Trophoblast cell (in vitro differentiated cells and primary cell): ENCODE data around the gene DIP2B.

Source experiments
- DNase-seq, 2 donors: peaks; one replicate each; pipeline ENCODE4 v3.0.0-alpha.2; 2016
- H2AFZ ChIP-seq: 2 replicates; pipeline ENCODE4 v1.6.1; 2013; ENCODE audit warnings: low read length, moderate library complexity, mild to moderate bottlenecking; ENCODE audit not compliant: insufficient read depth, poor library complexity
- H2AK5ac ChIP-seq: 2 replicates; pipeline ENCODE4 v1.6.1; 2013; ENCODE audit warnings: mild to moderate bottlenecking, low read length
- H2BK120ac ChIP-seq: 2 replicates; pipeline ENCODE4 v1.6.1; 2013; ENCODE audit warnings: low read length, mild to moderate bottlenecking, moderate library complexity; ENCODE audit not compliant: insufficient read depth, poor library complexity
- H2BK12ac ChIP-seq: 2 replicates; pipeline ENCODE4 v1.6.1; 2013; ENCODE audit warnings: mild to moderate bottlenecking, low read length, moderate library complexity
- H2BK5ac ChIP-seq: 2 replicates; pipeline ENCODE4 v1.6.1; 2013; ENCODE audit warnings: low read length, low read depth, moderate library complexity, mild to moderate bottlenecking; ENCODE audit not compliant: poor library complexity
- H3K14ac ChIP-seq: 2 replicates; pipeline ENCODE4 v1.6.1; 2013; ENCODE audit warnings: mild to moderate bottlenecking, low read length
- H3K18ac ChIP-seq: 2 replicates; pipeline ENCODE4 v1.6.1; 2013; ENCODE audit warnings: mild to moderate bottlenecking, low read length
- H3K23ac ChIP-seq: 2 replicates; pipeline ENCODE4 v1.6.1; 2013; ENCODE audit warnings: low read length
- H3K27ac ChIP-seq: 2 replicates; pipeline ENCODE4 v1.5.1; 2013; ENCODE audit warnings: low read depth, mild to moderate bottlenecking, inconsistent platforms, low read length, moderate library complexity
- H3K27me3 ChIP-seq: 2 replicates; pipeline ENCODE4 v1.6.1; 2013; ENCODE audit warnings: inconsistent platforms, mild to moderate bottlenecking, low read length, moderate library complexity; ENCODE audit not compliant: insufficient read depth
- H3K36me3 ChIP-seq, 2 experiments: 1 replicate in 1 of 2; 2 replicates in 1 of 2; pipeline ENCODE4 v1.6.1; 2013; ENCODE audit warnings: low read length in 2 of 2, mild to moderate bottlenecking in 2 of 2, moderate library complexity in 1 of 2; ENCODE audit not compliant: insufficient read depth in 2 of 2, control insufficient read depth in 1 of 2
- H3K4ac ChIP-seq: 2 replicates; pipeline ENCODE4 v1.6.1; 2013; ENCODE audit warnings: low read depth, mild to moderate bottlenecking, low read length, moderate library complexity
- H3K4me1 ChIP-seq, 2 experiments: 1 replicate in 1 of 2; 2 replicates in 1 of 2; pipeline ENCODE4 v1.6.1; 2013; ENCODE audit warnings: low read length in 2 of 2, mild to moderate bottlenecking in 2 of 2, moderate library complexity in 1 of 2; ENCODE audit not compliant: insufficient read depth in 2 of 2, control insufficient read depth in 1 of 2
- H3K4me2 ChIP-seq: 2 replicates; pipeline ENCODE4 v1.6.1; 2013; ENCODE audit warnings: inconsistent platforms, mild to moderate bottlenecking, low read length, moderate library complexity
- H3K4me3 ChIP-seq: 2 replicates; pipeline ENCODE4 v1.5.1; 2013; ENCODE audit warnings: mild to moderate bottlenecking, low read depth, low read length, inconsistent platforms
- H3K79me1 ChIP-seq: one replicate; pipeline ENCODE4 v1.6.1; 2013; ENCODE audit warnings: low read length
- H3K79me2 ChIP-seq: 2 replicates; pipeline ENCODE4 v1.6.1; 2013; ENCODE audit warnings: low read length, mild to moderate bottlenecking; ENCODE audit not compliant: control insufficient read depth, insufficient read depth, poor library complexity
- H3K9ac ChIP-seq: 2 replicates; pipeline ENCODE4 v1.6.1; 2013; ENCODE audit warnings: mild to moderate bottlenecking, low read length
- H3K9me3 ChIP-seq: 2 replicates; pipeline ENCODE4 v1.6.1; 2013; ENCODE audit warnings: low read depth, mild to moderate bottlenecking, control low read depth, inconsistent platforms, low read length; ENCODE audit not compliant: insufficient read depth
- H4K12ac ChIP-seq: 2 replicates; pipeline ENCODE4 v1.6.1; 2013; ENCODE audit warnings: low read depth, mild to moderate bottlenecking, low read length, moderate library complexity
- H4K8ac ChIP-seq: 2 replicates; pipeline ENCODE4 v1.6.1; 2013; ENCODE audit warnings: low read depth, mild to moderate bottlenecking, low read length, moderate library complexity
- H4K91ac ChIP-seq: one replicate; pipeline ENCODE4 v1.6.1; 2013; ENCODE audit warnings: low read depth, mild to moderate bottlenecking, low read length, moderate library complexity
- WGBS: extraction: QIAGEN DNeasy Blood & Tissue Kit; methylation state at CpG from one replicate; pipeline ENCODE4 v1.1.7; 2013; ENCODE audit warnings: missing lambda C conversion rate; ENCODE audit not compliant: insufficient read length, insufficient coverage; ENCODE audit errors: extremely low coverage; 5-methylcytosine and 5-hydroxymethylcytosine counted together

Gene DIP2B

DNA sequence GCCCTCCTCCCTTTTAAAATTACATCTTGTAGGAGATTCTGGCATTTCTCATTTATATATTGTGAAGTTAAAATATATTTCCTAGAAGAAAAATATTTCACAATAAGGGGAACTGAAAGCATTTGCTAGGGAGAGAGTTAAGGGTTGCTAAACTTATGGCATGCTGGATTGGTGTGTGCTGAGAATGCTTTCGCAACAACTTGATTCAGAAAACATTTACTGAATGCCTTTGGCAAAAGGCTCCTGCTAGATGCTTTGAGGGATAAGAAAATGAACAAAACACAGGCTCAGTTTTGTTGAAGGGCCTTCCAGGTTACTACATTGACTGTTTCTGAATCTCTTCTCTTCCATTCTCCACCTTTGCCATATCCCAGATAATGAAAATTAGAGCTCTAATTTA is 67.5 kb downstream of the DIP2B start:
- DNase-seq, result peak; percentile 66 to 93
- no peak overlapping the region for H3K14ac ChIP-seq
- no peak overlapping the region for H3K4ac ChIP-seq
- no peak overlapping the region for H2BK12ac ChIP-seq
- no peaks in the 10 kb centered on the region for H3K36me3 ChIP-seq
- no peak overlapping the region for H2AFZ ChIP-seq
- WGBS, result no CpG with 5 or more reads among the region's 1 CpG
- no peaks in the 10 kb centered on the region for H3K27me3 ChIP-seq
- peak overlapping the region; percentile 88 for H3K27ac ChIP-seq
- no peak overlapping the region for H3K4me3 ChIP-seq
- no peaks in the 10 kb centered on the region for H3K9me3 ChIP-seq
- peaks cover 27% of the 10 kb centered on the region for H3K79me1 ChIP-seq
- no peak overlapping the region for H4K91ac ChIP-seq
- H3K79me2 ChIP-seq, result peaks cover 22% of the 10 kb centered on the region
- H3K18ac ChIP-seq, result no peak overlapping the region
- H4K12ac ChIP-seq, result no peak overlapping the region
- H3K9ac ChIP-seq, result no peak overlapping the region
- H3K4me1 ChIP-seq, result peaks cover 19 to 30% of the 10 kb centered on the region in 2 experiments
- no peak overlapping the region for H4K8ac ChIP-seq
- no peak overlapping the region for H3K23ac ChIP-seq
- no peak overlapping the region for H2BK5ac ChIP-seq
- H2BK120ac ChIP-seq, result no peak overlapping the region
- H3K4me2 ChIP-seq, result no peak overlapping the region
- no peak overlapping the region for H2AK5ac ChIP-seq

DNA sequence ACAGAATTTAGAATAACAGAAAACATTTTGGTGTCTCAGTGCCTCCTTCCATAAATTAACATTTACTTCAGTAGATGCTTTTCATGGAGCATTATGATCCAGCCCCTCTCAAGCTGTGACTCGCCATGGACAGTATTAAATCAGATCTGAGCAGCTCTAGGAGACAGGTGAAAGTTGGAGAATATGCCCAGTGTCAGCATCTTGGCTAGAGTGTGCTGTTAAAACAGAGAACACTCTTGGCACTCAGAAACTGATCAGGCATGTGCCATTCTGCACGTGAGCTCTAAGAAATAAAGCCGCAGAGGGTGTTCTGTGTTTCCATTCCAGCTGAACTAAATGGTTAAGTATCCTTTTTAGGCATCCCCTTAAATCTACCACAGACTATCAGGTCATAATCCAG is 68.0 kb downstream of the DIP2B start:
- Histone ChIP-seq H3K27ac (peak overlapping the region; percentile 88), H4K91ac (peak overlapping the region; percentile 81), H2BK5ac (peak overlapping the region; percentile 97), H2AFZ (no peak overlapping the region), H4K8ac (peak overlapping the region; percentile 71), H3K4me1 (peaks cover 19 to 30% of the 10 kb centered on the region in 2 experiments), H2AK5ac (peak overlapping the region; percentile 83), H3K9me3 (no peaks in the 10 kb centered on the region), H2BK12ac (peak overlapping the region; percentile 87), H3K36me3 (no peaks in the 10 kb centered on the region), H3K4ac (peak overlapping the region; percentile 70), H3K27me3 (no peaks in the 10 kb centered on the region), H3K18ac (peak overlapping the region; percentile 80), H3K14ac (peak overlapping the region; percentile 88), H3K4me3 (no peak overlapping the region), H3K79me1 (peaks cover 27% of the 10 kb centered on the region), H3K9ac (no peak overlapping the region), H3K4me2 (peak overlapping the region; percentile 24), H2BK120ac (peak overlapping the region; percentile 86), H3K23ac (no peak overlapping the region), H4K12ac (no peak overlapping the region), H3K79me2 (peaks cover 22% of the 10 kb centered on the region)
- DNase-seq, result no peak
- WGBS, result no CpG with 5 or more reads among the region's 3 CpGs

DNA sequence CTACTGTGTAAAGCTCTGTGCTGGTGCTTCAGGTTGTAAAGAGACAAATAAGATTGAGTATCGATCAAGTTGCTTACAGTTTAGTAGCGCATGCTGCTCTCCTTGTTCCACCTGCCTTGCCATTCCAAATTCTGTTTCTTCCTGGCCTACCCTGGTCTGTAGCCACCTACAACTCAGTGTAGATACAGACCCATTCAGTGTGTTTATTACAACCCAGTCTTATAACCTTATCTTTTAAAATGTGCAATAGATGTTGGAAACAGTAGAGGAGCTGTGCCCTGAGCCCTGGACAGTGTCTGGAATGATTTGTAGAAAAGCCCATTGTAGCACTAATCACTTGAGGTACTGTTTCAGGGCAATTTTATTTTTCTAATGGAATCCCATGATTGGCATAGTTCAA is 68.5 kb downstream of the DIP2B start:
- H2BK12ac ChIP-seq, result peak overlapping the region; percentile 25
- peak overlapping the region; percentile 45 for H4K91ac ChIP-seq
- no peaks in the 10 kb centered on the region for H3K27me3 ChIP-seq
- H3K9ac ChIP-seq, result no peak overlapping the region
- H4K12ac ChIP-seq, result no peak overlapping the region
- H3K79me1 ChIP-seq, result peaks cover 27% of the 10 kb centered on the region
- H2AK5ac ChIP-seq, result no peak overlapping the region
- peak overlapping the region; percentile 88 for H3K27ac ChIP-seq
- H3K79me2 ChIP-seq, result peaks cover 19% of the 10 kb centered on the region
- H3K4me2 ChIP-seq, result peak overlapping the region; percentile 24
- H3K36me3 ChIP-seq, result no peaks in the 10 kb centered on the region
- H4K8ac ChIP-seq, result no peak overlapping the region
- H3K23ac ChIP-seq, result no peak overlapping the region
- H3K9me3 ChIP-seq, result no peaks in the 10 kb centered on the region
- DNase-seq, result no peak
- H3K4me3 ChIP-seq, result no peak overlapping the region
- H3K4ac ChIP-seq, result no peak overlapping the region
- H2BK5ac ChIP-seq, result peak overlapping the region; percentile 97
- H3K18ac ChIP-seq, result no peak overlapping the region
- peaks cover 19 to 26% of the 10 kb centered on the region in 2 experiments for H3K4me1 ChIP-seq
- no peak overlapping the region for H2AFZ ChIP-seq
- H3K14ac ChIP-seq, result peak overlapping the region; percentile 16
- H2BK120ac ChIP-seq, result peak overlapping the region; percentile 86
- WGBS, result no CpG with 5 or more reads among the region's 2 CpGs

DNA sequence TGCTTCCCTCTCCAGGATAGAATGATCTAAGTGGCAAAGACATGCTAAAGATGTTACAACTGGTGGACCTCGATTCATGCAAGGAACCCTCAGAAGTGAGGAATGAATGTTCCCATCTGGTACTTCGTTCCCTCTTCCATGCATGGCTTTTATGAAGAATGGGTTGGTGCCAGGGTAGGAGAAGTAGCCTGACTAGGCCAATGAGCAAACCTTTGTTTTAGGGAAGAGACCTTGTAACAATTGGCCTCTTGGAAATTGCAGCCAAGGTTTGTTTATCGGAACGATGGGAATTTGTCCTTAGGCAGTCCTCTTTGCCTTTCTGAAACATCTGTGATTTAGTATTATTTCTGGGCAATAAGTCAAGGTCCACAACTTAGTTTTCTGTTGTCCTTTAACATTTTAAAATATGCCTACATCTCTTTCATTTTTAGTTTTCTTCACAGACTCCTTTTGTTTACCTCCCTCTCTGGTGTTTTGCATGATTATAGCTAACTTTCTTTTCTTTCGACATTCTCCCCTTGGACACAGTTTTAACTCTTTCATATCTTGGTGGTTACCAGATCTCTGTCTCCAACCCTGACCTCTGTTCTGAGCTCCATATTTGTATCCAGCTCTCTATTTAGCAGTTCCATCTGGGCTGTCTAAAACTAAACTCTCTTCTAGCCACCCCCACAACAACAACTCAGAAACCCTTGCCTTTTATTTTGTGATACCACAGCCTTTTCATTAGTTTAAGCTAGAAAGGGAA is 70.0 kb downstream of the DIP2B start:
- no peak overlapping the region for H2AK5ac ChIP-seq
- peaks cover 21% of the 10 kb centered on the region for H3K79me2 ChIP-seq
- H3K23ac ChIP-seq, result no peak overlapping the region
- peak overlapping the region; percentile 45 for H4K91ac ChIP-seq
- H3K36me3 ChIP-seq, result no peaks in the 10 kb centered on the region
- WGBS, result no CpG with 5 or more reads among the region's 5 CpGs
- peak in 1 of 2 donors; percentile 65 for DNase-seq
- peak overlapping the region; percentile 87 for H2BK5ac ChIP-seq
- H2AFZ ChIP-seq, result no peak overlapping the region
- H3K9me3 ChIP-seq, result no peaks in the 10 kb centered on the region
- H3K79me1 ChIP-seq, result peaks cover 27% of the 10 kb centered on the region
- H3K27me3 ChIP-seq, result no peaks in the 10 kb centered on the region
- peak overlapping the region; percentile 84 for H3K18ac ChIP-seq
- peak overlapping the region; percentile 92 for H2BK12ac ChIP-seq
- no peak overlapping the region for H4K12ac ChIP-seq
- no peak overlapping the region for H4K8ac ChIP-seq
- H3K4me3 ChIP-seq, result no peak overlapping the region
- H2BK120ac ChIP-seq, result peak overlapping the region; percentile 84
- H3K14ac ChIP-seq, result peak overlapping the region; percentile 44
- peak overlapping the region; percentile 88 for H3K27ac ChIP-seq
- no peak overlapping the region for H3K9ac ChIP-seq
- H3K4ac ChIP-seq, result peak overlapping the region; percentile 1
- no peak overlapping the region for H3K4me2 ChIP-seq
- peaks cover 19 to 27% of the 10 kb centered on the region in 2 experiments for H3K4me1 ChIP-seq
